Uterus (tissue), 4 donors: ENCODE data around the gene UBE2N. TPM values are rescaled to one million over a fixed set of nuclear protein-coding genes. Genes with fewer than 3 reads are reported as not detected.
"Not testable (repeated sequence)": the region's sequence is repeated elsewhere in the genome, so short reads cannot be mapped to it uniquely, and the experiment has no call there.

Experiments
- DNase-seq, 2 donors: peaks; one replicate each; pipeline ENCODE4 v3.0.0-alpha.2; 2019 to 2020
- H3K27ac ChIP-seq, 2 donors: fragments of 200-600 bp; sonication (generic); 1 replicate in 1 of 2; 2 replicates in 1 of 2; pipeline ENCODE4 v1.5.1; 2016 to 2018
- H3K27me3 ChIP-seq, 2 donors: fragments of 200-600 bp; sonication (generic); one replicate each; pipeline ENCODE4 v1.5.1; 2018 to 2019; ENCODE audit warnings: control low read depth in 1 of 2
- H3K36me3 ChIP-seq, 2 donors: fragments of 200-600 bp; sonication (generic); one replicate each; pipeline ENCODE4 v1.5.1; 2019; ENCODE audit warnings: control low read depth in 1 of 2
- H3K4me1 ChIP-seq, 2 donors: fragments of 200-600 bp; sonication (generic); one replicate each; pipeline ENCODE4 v1.5.1; 2018 to 2019; ENCODE audit warnings: control low read depth in 1 of 2
- H3K4me3 ChIP-seq, 2 donors: fragments of 200-600 bp; sonication (generic); 1 replicate in 1 of 2; 2 replicates in 1 of 2; pipeline ENCODE4 v1.5.1; 2018 to 2019; ENCODE audit warnings: mild to moderate bottlenecking in 1 of 2
- H3K9me3 ChIP-seq, 2 donors: fragments of 200-600 bp; sonication (generic); one replicate each; pipeline ENCODE4 v1.5.1; 2019; ENCODE audit warnings: control low read depth in 1 of 2
- CTCF ChIP-seq, 4 experiments: fragments of 200-600 bp in 2 of 4; fragments of 450-650 bp in 2 of 4; sonication (generic) in 2 of 4; IDR thresholded peaks; one replicate each; pipeline ENCODE4 v1.5.1; 2016 to 2019; ENCODE audit warnings: antibody characterized with exemption in 4 of 4, mild to moderate bottlenecking in 2 of 4, moderate library complexity in 1 of 4
- POLR2A ChIP-seq, 2 donors: fragments of 450-650 bp; IDR thresholded peaks; one replicate each; pipeline ENCODE4 v1.6.1; 2016; ENCODE audit warnings: antibody characterized with exemption in 2 of 2, mild to moderate bottlenecking in 1 of 2, moderate library complexity in 1 of 2
- intact Hi-C: fragments of 100-400 bp; cut with DNase I; formaldehyde crosslinking; loops from one replicate; pipeline ENCODE4 v1.15.1; 2023; ENCODE audit warnings: low total_unique reads
- total RNA-seq, 4 donors: library from RNA; depleted of rRNA in 3 of 4; stranded (reverse); fragments of >200 nt in 3 of 4; gene quantifications; one replicate each; pipeline versions ENCODE4 v1.1.0 to v1.2.4, GENCODE V29; 2014 to 2023
- donor health status: DM: yes; HTN: yes; CAD: no.

Gene UBE2N
- total RNA-seq, 4 donors from 2014 or later: 22.4 to 102 (median 31.4) TPM

GRCh38 chr12:93409343-93410187 is 32.2 kb downstream of the UBE2N start:
- H3K4me1 ChIP-seq, H3K4me3 ChIP-seq, DNase-seq, intact Hi-C loops, H3K36me3 ChIP-seq, H3K9me3 ChIP-seq, H3K27me3 ChIP-seq, H3K27ac ChIP-seq: not testable (repeated sequence)

- H3K27me3 ChIP-seq: no peaks in the 10 kb centered on the region
- no peaks in the 10 kb centered on the region for H3K4me1 ChIP-seq
- H3K27ac ChIP-seq: no peak overlapping the region
- intact Hi-C loops: no loop called here
- H3K36me3 ChIP-seq: no peaks in the 10 kb centered on the region
- TF ChIP-seq CTCF (IDR thresholded peaks at IDR 0.05) (no peak), POLR2A (IDR thresholded peaks at IDR 0.05) (no peak)
- H3K4me3 ChIP-seq: no peak overlapping the region
- no peaks in the 10 kb centered on the region for H3K9me3 ChIP-seq
- no peak for DNase-seq
These were observed 32.9 kb downstream of the UBE2N start for GRCh38 chr12:93408813-93409212.

GRCh38 chr12:93407963-93408283 is 33.8 kb downstream of the UBE2N start:
- DNase-seq: no peak
- H3K27ac ChIP-seq: no peak overlapping the region
- no peak overlapping the region for H3K4me3 ChIP-seq
- no peaks in the 10 kb centered on the region for H3K36me3 ChIP-seq
- TF ChIP-seq POLR2A (IDR thresholded peaks at IDR 0.05) (no peak), CTCF (IDR thresholded peaks at IDR 0.05) (no peak)
- intact Hi-C loops: no loop called here
- H3K4me1 ChIP-seq: no peaks in the 10 kb centered on the region
- no peaks in the 10 kb centered on the region for H3K27me3 ChIP-seq
- no peaks in the 10 kb centered on the region for H3K9me3 ChIP-seq

GRCh38 chr12:93407054-93407962 is 34.4 kb downstream of the UBE2N start:
- Histone ChIP-seq H3K4me1 (no peaks in the 10 kb centered on the region), H3K27ac (no peak overlapping the region), H3K27me3 (no peaks in the 10 kb centered on the region), H3K4me3 (no peak overlapping the region), H3K9me3 (no peaks in the 10 kb centered on the region), H3K36me3 (no peaks in the 10 kb centered on the region)
- intact Hi-C loops: no loop called here
- no peak for DNase-seq
- TF ChIP-seq CTCF (IDR thresholded peaks at IDR 0.05) (no peak), POLR2A (IDR thresholded peaks at IDR 0.05) (no peak)

- DNase-seq: no peak
- Histone ChIP-seq H3K4me1 (no peaks in the 10 kb centered on the region), H3K27me3 (no peaks in the 10 kb centered on the region), H3K27ac (no peak overlapping the region), H3K4me3 (no peak overlapping the region), H3K9me3 (no peaks in the 10 kb centered on the region), H3K36me3 (no peaks in the 10 kb centered on the region)
- intact Hi-C loops: no loop called here
- TF ChIP-seq CTCF (IDR thresholded peaks at IDR 0.05): no peak
- no peak for TF ChIP-seq POLR2A (IDR thresholded peaks at IDR 0.05)
These were observed 36.5 kb downstream of the UBE2N start for GRCh38 chr12:93404961-93405849.
